Measurements from ENCODE around the gene TMEM259. TPM values are rescaled to one million over a fixed set of nuclear protein-coding genes. Genes with fewer than 3 reads are reported as not detected.

Gene TMEM259
- total and polyA plus RNA-seq, 9 of the 15 experiments (the other 6 are each of a cell fraction or from before 2014, with no cell fraction given), result 0.52 to 231 (median 63.6) TPM

DNA sequence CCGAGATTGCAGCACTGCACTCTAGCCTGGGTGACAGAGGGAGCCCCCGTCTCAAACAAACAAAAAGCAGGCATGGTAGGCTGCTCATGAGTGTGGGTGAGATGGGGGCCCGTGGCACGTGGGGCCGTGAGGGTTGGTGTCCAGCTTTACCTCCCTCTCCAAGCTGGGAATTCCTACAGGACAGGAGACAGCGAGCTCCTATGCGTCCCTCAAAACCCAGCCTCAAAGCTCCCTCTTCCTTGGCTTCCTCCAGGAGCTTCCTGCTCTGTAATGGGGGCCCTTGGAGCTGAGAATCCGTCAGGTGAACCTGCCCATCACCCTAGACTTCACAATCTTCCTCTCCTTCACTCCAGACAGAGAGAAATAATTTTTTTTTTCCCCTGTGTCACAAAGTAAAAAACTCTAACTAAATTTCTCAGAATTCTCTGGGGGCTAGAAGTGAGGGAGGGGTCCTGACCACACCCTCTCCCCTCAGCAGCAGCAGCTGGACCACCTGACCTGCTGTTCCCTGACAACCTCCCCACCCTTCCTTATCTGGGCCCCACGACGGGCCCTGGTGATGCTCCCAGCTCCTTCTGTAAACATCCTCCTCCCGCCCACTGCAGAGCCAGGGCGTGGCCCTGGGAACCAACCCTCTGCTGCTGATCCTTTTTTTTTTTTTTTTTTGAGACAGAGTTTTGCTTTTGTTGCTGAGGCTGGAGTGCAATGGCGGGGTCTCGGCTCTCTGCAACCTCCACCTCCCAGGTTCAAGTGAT is 58.9 kb downstream of the TMEM259 start (continued):
- TF ChIP-seq, protein P1, sequence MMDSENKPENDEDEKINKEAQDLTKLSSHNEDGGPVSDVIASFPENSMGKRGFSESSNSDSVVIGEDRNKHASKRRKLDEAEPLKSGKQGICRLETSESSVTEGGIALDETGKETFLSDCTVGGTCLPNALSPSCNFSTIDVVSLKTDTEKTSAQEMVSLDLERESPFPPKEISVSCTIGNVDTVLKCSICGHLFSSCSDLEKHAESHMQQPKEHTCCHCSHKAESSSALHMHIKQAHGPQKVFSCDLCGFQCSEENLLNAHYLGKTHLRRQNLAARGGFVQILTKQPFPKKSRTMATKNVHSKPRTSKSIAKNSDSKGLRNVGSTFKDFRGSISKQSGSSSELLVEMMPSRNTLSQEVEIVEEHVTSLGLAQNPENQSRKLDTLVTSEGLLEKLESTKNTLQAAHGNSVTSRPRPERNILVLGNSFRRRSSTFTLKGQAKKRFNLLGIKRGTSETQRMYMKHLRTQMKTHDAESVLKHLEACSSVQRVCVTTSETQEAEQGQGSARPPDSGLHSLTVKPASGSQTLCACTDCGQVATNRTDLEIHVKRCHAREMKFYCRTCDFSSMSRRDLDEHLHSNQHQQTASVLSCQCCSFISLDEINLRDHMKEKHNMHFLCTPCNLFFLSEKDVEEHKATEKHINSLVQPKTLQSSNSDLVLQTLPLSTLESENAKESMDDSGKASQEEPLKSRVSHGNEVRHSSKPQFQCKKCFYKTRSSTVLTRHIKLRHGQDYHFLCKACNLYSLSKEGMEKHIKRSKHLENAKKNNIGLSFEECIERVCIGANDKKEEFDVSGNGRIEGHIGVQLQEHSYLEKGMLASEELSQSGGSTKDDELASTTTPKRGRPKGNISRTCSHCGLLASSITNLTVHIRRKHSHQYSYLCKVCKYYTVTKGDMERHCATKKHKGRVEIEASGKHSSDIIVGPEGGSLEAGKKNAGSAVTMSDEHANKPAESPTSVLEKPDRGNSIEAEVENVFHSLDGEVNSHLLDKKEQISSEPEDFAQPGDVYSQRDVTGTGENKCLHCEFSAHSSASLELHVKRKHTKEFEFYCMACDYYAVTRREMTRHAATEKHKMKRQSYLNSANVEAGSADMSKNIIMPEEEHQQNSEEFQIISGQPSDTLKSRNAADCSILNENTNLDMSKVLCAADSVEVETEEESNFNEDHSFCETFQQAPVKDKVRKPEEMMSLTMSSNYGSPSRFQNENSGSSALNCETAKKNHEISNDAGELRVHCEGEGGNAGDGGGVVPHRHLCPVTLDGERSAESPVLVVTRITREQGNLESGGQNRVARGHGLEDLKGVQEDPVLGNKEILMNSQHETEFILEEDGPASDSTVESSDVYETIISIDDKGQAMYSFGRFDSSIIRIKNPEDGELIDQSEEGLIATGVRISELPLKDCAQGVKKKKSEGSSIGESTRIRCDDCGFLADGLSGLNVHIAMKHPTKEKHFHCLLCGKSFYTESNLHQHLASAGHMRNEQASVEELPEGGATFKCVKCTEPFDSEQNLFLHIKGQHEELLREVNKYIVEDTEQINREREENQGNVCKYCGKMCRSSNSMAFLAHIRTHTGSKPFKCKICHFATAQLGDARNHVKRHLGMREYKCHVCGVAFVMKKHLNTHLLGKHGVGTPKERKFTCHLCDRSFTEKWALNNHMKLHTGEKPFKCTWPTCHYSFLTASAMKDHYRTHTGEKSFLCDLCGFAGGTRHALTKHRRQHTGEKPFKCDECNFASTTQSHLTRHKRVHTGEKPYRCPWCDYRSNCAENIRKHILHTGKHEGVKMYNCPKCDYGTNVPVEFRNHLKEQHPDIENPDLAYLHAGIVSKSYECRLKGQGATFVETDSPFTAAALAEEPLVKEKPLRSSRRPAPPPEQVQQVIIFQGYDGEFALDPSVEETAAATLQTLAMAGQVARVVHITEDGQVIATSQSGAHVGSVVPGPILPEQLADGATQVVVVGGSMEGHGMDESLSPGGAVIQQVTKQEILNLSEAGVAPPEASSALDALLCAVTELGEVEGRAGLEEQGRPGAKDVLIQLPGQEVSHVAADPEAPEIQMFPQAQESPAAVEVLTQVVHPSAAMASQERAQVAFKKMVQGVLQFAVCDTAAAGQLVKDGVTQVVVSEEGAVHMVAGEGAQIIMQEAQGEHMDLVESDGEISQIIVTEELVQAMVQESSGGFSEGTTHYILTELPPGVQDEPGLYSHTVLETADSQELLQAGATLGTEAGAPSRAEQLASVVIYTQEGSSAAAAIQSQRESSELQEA (IDR thresholded peaks at IDR 0.05; ENCODE audit: low read depth), result no peak
- TF ChIP-seq, protein P2, sequence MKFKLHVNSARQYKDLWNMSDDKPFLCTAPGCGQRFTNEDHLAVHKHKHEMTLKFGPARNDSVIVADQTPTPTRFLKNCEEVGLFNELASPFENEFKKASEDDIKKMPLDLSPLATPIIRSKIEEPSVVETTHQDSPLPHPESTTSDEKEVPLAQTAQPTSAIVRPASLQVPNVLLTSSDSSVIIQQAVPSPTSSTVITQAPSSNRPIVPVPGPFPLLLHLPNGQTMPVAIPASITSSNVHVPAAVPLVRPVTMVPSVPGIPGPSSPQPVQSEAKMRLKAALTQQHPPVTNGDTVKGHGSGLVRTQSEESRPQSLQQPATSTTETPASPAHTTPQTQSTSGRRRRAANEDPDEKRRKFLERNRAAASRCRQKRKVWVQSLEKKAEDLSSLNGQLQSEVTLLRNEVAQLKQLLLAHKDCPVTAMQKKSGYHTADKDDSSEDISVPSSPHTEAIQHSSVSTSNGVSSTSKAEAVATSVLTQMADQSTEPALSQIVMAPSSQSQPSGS (CRISPR knock-in tag; IDR thresholded peaks at IDR 0.05), result no peak
- TF ChIP-seq NFXL1 (CRISPR knock-in tag; IDR thresholded peaks at IDR 0.05), result no peak
- TF ChIP-seq KDM2B (CRISPR knock-in tag; IDR thresholded peaks at IDR 0.05), result no peak
- TF ChIP-seq PHF21A (IDR thresholded peaks at IDR 0.05; ENCODE audit: borderline replicate concordance, low read depth), result no peak
- peak; percentile 31; the same call in 1 of the 2 replicates for TF ChIP-seq NFIC (IDR thresholded peaks at IDR 0.05)
- no peak for TF ChIP-seq ZNF239 (CRISPR knock-in tag; IDR thresholded peaks at IDR 0.05)
- no peak for TF ChIP-seq CHD2 (IDR thresholded peaks at IDR 0.05; ENCODE audit: low read depth, low read length)
- TF ChIP-seq TRIM24 (IDR thresholded peaks at IDR 0.05), result peak in 1 of 2 experiments; percentile 54; a peak in 2 of 4 replicates
- peak; percentile 76 for TF ChIP-seq FOXJ2 (tag; IDR thresholded peaks at IDR 0.05)
- peak; percentile 76 for TF ChIP-seq NCOR1 (IDR thresholded peaks at IDR 0.05)
- no peak for TF ChIP-seq RBM22 (IDR thresholded peaks at IDR 0.05; ENCODE audit: low read depth, low read length, poor library complexity, severe bottlenecking)
- no peak for TF ChIP-seq GTF2F1 (IDR thresholded peaks at IDR 0.05; ENCODE audit: low read depth, low read length)
- TF ChIP-seq TGIF2 (CRISPR knock-in tag; IDR thresholded peaks at IDR 0.05), result no peak
- TF ChIP-seq CBX3 (IDR thresholded peaks at IDR 0.05; ENCODE audit: borderline replicate concordance in 1 of 2, low read length in 2 of 2), result no peak
- TF ChIP-seq ZNF436 (CRISPR knock-in tag; IDR thresholded peaks at IDR 0.05), result no peak
- no peak for TF ChIP-seq U2AF1 (optimal IDR thresholded peaks at IDR 0.05; ENCODE audit: low read depth, low read length)
- no peak for TF ChIP-seq PPARD (CRISPR knock-in tag; IDR thresholded peaks at IDR 0.05)
- no peak for TF ChIP-seq LCOR (CRISPR knock-in tag; IDR thresholded peaks at IDR 0.05)
- 0 out of 2 replicates have a peak, but pooled peaks have one; percentile 29 for TF ChIP-seq ETV1 (tag; conservative IDR thresholded peaks at IDR 0.05; ENCODE audit: low read depth)
- peak; percentile 74; the same call in 1 of the 2 replicates for TF ChIP-seq FOXA1 (IDR thresholded peaks at IDR 0.05; ENCODE audit: borderline replicate concordance)
- no peak for TF ChIP-seq TARDBP (IDR thresholded peaks at IDR 0.05)
